Ovary (tissue), 3 donors: Measurements from ENCODE around the gene GOPC.

Source experiments
- EP300 ChIP-seq: sonication (generic); formaldehyde crosslinking; IDR thresholded peaks from one replicate; pipeline ENCODE4 v1.6.1; 2017; ENCODE audit warnings: antibody characterized with exemption
- TF ChIP-seq, protein P1 (sequence below), 3 donors: fragments of 450-650 bp in 2 of 3; fragments of 200-600 bp in 1 of 3; IDR thresholded peaks; one replicate each; pipeline versions ENCODE4 v1.5.1 to v1.8.0; 2016 to 2022; ENCODE audit warnings: antibody characterized with exemption in 3 of 3, mild to moderate bottlenecking in 1 of 3
- donor health status: DM: no; HTN: no; CAD: no.

DNA sequence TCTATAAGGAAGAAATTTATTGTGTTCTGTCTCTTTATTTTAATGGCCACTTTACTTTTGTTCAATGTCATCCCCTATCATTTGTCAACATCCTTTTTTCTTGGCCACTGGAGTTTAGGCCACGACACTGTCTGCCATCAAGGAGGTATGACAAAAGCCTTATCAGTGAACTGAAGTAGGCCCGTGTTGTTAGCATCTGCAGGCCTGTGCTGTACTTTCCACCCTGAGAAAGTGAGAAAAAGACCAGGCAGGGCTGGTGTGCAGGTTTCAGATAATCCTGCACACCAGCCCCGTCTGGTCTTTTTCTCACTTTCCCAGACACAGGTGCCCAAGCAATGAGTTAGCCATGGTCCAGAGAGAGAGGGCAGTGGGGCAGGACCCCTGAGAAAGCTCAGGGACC lies 57.6 kb downstream of the GOPC start:
- TF ChIP-seq, protein P1, sequence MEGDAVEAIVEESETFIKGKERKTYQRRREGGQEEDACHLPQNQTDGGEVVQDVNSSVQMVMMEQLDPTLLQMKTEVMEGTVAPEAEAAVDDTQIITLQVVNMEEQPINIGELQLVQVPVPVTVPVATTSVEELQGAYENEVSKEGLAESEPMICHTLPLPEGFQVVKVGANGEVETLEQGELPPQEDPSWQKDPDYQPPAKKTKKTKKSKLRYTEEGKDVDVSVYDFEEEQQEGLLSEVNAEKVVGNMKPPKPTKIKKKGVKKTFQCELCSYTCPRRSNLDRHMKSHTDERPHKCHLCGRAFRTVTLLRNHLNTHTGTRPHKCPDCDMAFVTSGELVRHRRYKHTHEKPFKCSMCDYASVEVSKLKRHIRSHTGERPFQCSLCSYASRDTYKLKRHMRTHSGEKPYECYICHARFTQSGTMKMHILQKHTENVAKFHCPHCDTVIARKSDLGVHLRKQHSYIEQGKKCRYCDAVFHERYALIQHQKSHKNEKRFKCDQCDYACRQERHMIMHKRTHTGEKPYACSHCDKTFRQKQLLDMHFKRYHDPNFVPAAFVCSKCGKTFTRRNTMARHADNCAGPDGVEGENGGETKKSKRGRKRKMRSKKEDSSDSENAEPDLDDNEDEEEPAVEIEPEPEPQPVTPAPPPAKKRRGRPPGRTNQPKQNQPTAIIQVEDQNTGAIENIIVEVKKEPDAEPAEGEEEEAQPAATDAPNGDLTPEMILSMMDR (IDR thresholded peaks at IDR 0.05): no peak
- no peak for TF ChIP-seq EP300
